ENCODE measurements around the gene OR51B2.
"Not testable (repeated sequence)": the region's sequence is repeated elsewhere in the genome, so short reads cannot be mapped to it uniquely, and the experiment has no call there.

Gene OR51B2

GRCh38 chr11:5307256-5308019 lies 16.7 kb downstream of the OR51B2 start:
- DNase-seq, result no peak

GRCh38 chr11:5304046-5304445 lies 20.1 kb downstream of the OR51B2 start:
- no peak for DNase-seq

GRCh38 chr11:5303626-5304025 lies 20.5 kb downstream of the OR51B2 start:
- no peak for DNase-seq

- DNase-seq, result no peak
Observed at GRCh38 chr11:5301846-5302245, 22.3 kb downstream of the OR51B2 start, which contains the start of gene OR51B4. OR51B4 (minus strand) TSS chr11:5301946; CDS start chr11:5301946, 0 bp downstream.

- no peak for DNase-seq
Observed at GRCh38 chr11:5300251-5300650, 23.8 kb downstream of the OR51B2 start.

- DNase-seq, result no peak
Observed at GRCh38 chr11:5298451-5298850, 25.6 kb downstream of the OR51B2 start.

GRCh38 chr11:5297721-5298323 lies 26.3 kb downstream of the OR51B2 start:
- no peak for DNase-seq

- DNase-seq, result not testable (repeated sequence)
Observed at GRCh38 chr11:5294342-5294995, 29.6 kb downstream of the OR51B2 start.

GRCh38 chr11:5293028-5293427 lies 31.1 kb downstream of the OR51B2 start:
- no peak for DNase-seq

- no peak for DNase-seq
Observed at GRCh38 chr11:5291207-5291838, 32.8 kb downstream of the OR51B2 start.

GRCh38 chr11:5290106-5290505 lies 34.0 kb downstream of the OR51B2 start:
- no peak for DNase-seq

- no peak for DNase-seq
Observed at GRCh38 chr11:5289696-5290095, 34.4 kb downstream of the OR51B2 start.

- no peak for DNase-seq
Observed at GRCh38 chr11:5288906-5289550, 35.1 kb downstream of the OR51B2 start.

- DNase-seq, result no peak
Observed at GRCh38 chr11:5288108-5288905, 35.8 kb downstream of the OR51B2 start.

GRCh38 chr11:5286901-5287300 lies 37.2 kb downstream of the OR51B2 start:
- no peak for DNase-seq

GRCh38 chr11:5286351-5286750 lies 37.7 kb downstream of the OR51B2 start:
- no peak for DNase-seq

- no peak for DNase-seq
Observed at GRCh38 chr11:5285703-5286340, 38.3 kb downstream of the OR51B2 start.

GRCh38 chr11:5284637-5285036 lies 39.5 kb downstream of the OR51B2 start:
- no peak for DNase-seq

- no peak for DNase-seq
Observed at GRCh38 chr11:5283882-5284281, 40.2 kb downstream of the OR51B2 start.

- no peak for DNase-seq
Observed at GRCh38 chr11:5283086-5283485, 41.0 kb downstream of the OR51B2 start.

GRCh38 chr11:5282628-5283027 lies 41.5 kb downstream of the OR51B2 start:
- DNase-seq, result no peak

- no peak for DNase-seq
Observed at GRCh38 chr11:5281596-5281995, 42.5 kb downstream of the OR51B2 start.
